Measurements from ENCODE around the gene IER2. TPM values are rescaled to one million over a fixed set of nuclear protein-coding genes. Genes with fewer than 3 reads are reported as not detected.

IER2 gene
- polyA plus RNA-seq, 1 donor from 2014 or later: 23.3 TPM

GRCh38 chr19:13117176-13117771, 32.9 kb upstream of the IER2 start:
- Histone ChIP-seq H3K9me3 (ENCODE audit: low read length) (no peaks in the 10 kb centered on the region), H3K27me3 (ENCODE audit: insufficient read depth, low read depth, low read length) (no peaks in the 10 kb centered on the region), H3K4me2 (ENCODE audit: low read length) (peak overlapping the region; percentile 69), H3K27ac (ENCODE audit: low read length) (no peak overlapping the region), H3K9me2 (ENCODE audit: insufficient read depth, low read length) (no peaks in the 10 kb centered on the region), H3F3A (ENCODE audit: insufficient read depth, low read length, poor library complexity, severe bottlenecking) (no peaks in the 10 kb centered on the region), H4K20me1 (ENCODE audit: insufficient read depth) (no peaks in the 10 kb centered on the region), H3K4me3 (ENCODE audit: low read length) (peak overlapping the region; percentile 94), H2AFZ (ENCODE audit: low read depth, low read length) (peak overlapping the region; percentile 63), H3K79me2 (replicated peaks; ENCODE audit: insufficient read depth, low read length) (peaks cover 44% of the 10 kb centered on the region), H3K9ac (ENCODE audit: low read length) (peak overlapping the region; percentile 74), H3K36me3 (ENCODE audit: insufficient read depth, low read length) (no peaks in the 10 kb centered on the region)
- TF ChIP-seq SMC3 (conservative IDR thresholded peaks at IDR 0.05; ENCODE audit: poor library complexity): no peak
- TF ChIP-seq EP300 (conservative IDR thresholded peaks at IDR 0.05; ENCODE audit: poor library complexity, severe bottlenecking): no peak
- no peak for TF ChIP-seq MXI1 (conservative IDR thresholded peaks at IDR 0.05; ENCODE audit: poor library complexity, severe bottlenecking)
- TF ChIP-seq REST (IDR thresholded peaks at IDR 0.05; ENCODE audit: borderline replicate concordance): no peak
- no peak for TF ChIP-seq TAF1 (IDR thresholded peaks at IDR 0.05; ENCODE audit: low read depth)
- TF ChIP-seq RAD21 (conservative IDR thresholded peaks at IDR 0.05): no peak
- no peak for TF ChIP-seq POLR2AphosphoS5 (IDR thresholded peaks at IDR 0.05)

- Histone ChIP-seq H3K79me2 (replicated peaks; ENCODE audit: insufficient read depth, low read length) (peaks cover 50% of the 10 kb centered on the region), H3K4me2 (ENCODE audit: low read length) (peak within 1 kb of the TSS; percentile 73)
Measured at GRCh38 chr19:13117772-13118423, 32.3 kb upstream of the IER2 start, which contains the start of gene NACC1. NACC1 (plus strand) TSS chr19:13118264; CDS start chr19:13135208, 16,944 bp downstream.

More at GRCh38 chr19:13117772-13118423, 32.3 kb upstream of the IER2 start, which contains the start of gene NACC1:
- TF ChIP-seq SMC3 (conservative IDR thresholded peaks at IDR 0.05; ENCODE audit: poor library complexity) (no peak), MXI1 (conservative IDR thresholded peaks at IDR 0.05; ENCODE audit: poor library complexity, severe bottlenecking) (no peak), RAD21 (conservative IDR thresholded peaks at IDR 0.05) (no peak), EZH2 (IDR thresholded peaks at IDR 0.05; ENCODE audit: borderline replicate concordance, insufficient read depth, low read length, poor library complexity, severe bottlenecking) (no peak), TAF1 (IDR thresholded peaks at IDR 0.05; ENCODE audit: low read depth) (peak; percentile 77), REST (IDR thresholded peaks at IDR 0.05; ENCODE audit: borderline replicate concordance) (peak; percentile 30), POLR2AphosphoS5 (IDR thresholded peaks at IDR 0.05) (peak; percentile 69), EP300 (conservative IDR thresholded peaks at IDR 0.05; ENCODE audit: poor library complexity, severe bottlenecking) (peak; percentile 24), CTCF (IDR thresholded peaks at IDR 0.05; ENCODE audit: poor library complexity, severe bottlenecking) (no peak)
- Histone ChIP-seq H3K27me3 (ENCODE audit: insufficient read depth, low read depth, low read length) (no peaks in the 10 kb centered on the region), H3K36me3 (ENCODE audit: insufficient read depth, low read length) (no peaks in the 10 kb centered on the region), H3K4me3 (ENCODE audit: low read length) (peak within 1 kb of the TSS; percentile 94), H3F3A (ENCODE audit: insufficient read depth, low read length, poor library complexity, severe bottlenecking) (no peaks in the 10 kb centered on the region), H3K9me3 (ENCODE audit: low read length) (no peaks in the 10 kb centered on the region), H2AFZ (ENCODE audit: low read depth, low read length) (peak within 1 kb of the TSS; percentile 34), H3K9me2 (ENCODE audit: insufficient read depth, low read length) (no peaks in the 10 kb centered on the region), H4K20me1 (ENCODE audit: insufficient read depth) (no peaks in the 10 kb centered on the region), H3K9ac (ENCODE audit: low read length) (peak within 1 kb of the TSS; percentile 94), H3K27ac (ENCODE audit: low read length) (peak within 1 kb of the TSS; percentile 51)
